ENCODE measurements around the gene TSC22D3. TPM values are rescaled to one million over a fixed set of nuclear protein-coding genes. Genes with fewer than 3 reads are reported as not detected.

The TSC22D3 gene
- total and polyA plus RNA-seq, 8 donors = 198 to 906 (median 338) TPM

DNA sequence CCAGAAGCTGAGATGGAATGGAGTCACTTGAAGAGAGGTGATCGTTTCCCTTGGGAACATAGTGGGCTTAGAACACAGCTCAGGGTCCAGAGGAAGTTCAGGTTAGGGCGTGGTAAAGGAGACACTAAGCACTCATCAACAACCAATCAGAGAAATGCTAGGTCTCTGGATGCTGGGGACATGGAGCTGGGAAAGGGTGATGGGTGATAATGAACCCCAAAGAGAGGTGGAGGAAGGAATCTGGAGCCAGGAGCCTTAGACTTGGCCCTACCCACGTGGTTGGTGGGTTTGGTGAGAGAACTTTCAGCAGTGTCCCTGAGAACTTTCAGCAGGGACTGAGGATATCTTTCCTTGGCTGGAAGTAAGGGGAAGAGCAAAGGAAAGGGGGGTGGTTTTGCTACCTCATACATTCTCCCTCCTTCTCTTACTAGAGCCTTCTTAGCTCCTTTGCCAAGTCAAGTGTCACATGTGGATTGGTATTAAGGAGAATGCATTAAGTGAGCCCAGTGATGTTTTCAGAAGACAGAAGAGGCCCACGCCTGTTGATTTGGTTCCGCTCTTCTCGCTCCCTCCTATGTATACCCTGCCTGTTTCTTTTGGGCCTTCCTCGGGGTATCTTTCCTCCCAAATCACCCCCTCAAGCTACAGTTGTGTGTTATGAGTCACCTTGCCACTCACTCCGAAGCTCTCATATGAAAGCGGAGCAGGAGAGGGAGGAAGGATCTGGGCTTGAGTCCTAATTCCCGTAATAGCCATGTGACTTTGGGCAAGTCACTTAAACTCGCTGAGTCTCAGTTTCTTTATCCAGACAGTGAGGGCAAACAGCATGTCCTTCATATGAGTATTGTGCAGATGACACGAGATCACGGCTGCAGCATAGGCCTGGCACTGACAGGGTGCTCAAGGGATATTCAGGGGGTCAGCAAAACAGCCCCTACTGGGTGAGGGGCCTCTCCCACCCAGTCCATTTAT, 63.1 kb downstream of the TSC22D3 start:
- Histone ChIP-seq H3K9me3 (no peaks in the 10 kb centered on the region), H3K4me3 (peak overlapping the region in 3 of 4 donors; percentile 68 to 76 (median 72))
- intact Hi-C loops (cut with DNase I; ENCODE audit: low total_unique reads) = no loop called here

DNA sequence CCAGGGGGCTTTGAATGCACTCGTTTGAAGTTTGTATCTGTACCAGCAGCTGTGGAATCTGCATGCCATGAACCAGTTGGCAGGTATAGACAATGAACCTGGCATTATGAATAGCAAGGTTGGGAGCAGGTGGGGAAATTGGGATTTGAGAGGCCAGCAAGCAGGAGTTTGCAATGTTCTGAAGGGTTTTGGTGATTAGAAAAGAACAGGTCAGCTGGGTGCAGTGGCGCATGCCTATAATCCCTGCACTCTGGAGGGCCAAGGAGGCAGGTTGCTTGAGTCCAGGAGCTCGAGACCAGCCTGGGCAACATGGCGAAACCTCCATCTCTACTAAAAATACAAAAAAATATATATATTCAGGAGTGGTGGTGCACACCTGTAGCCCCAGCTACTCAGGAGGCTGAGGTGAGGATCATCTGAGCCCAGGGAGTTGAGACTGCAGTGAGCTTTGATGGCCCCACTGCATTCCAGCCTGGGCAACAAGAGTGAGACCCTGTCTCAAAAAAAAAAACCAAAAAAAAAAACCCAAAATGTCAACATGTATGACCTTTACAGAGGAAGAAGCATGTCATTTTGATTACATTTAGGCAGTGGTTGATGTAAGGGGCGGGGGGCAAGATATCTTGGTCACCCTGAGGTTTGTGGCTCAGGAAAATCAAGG, 63.9 kb downstream of the TSC22D3 start:
- Histone ChIP-seq H3K9me3 (no peaks in the 10 kb centered on the region), H3K4me3 (peak overlapping the region in 1 of 4 donors; percentile 4), H3K27me3 (peaks cover 0 to 7% (median 0%) of the 10 kb centered on the region in 3 donors), H3K4me1 (peaks cover 4 to 33% (median 17%) of the 10 kb centered on the region in 4 donors), H3K36me3 (peaks cover 20 to 30% (median 26%) of the 10 kb centered on the region in 4 donors), H3K27ac (peak overlapping the region; percentile 80 to 97 (median 96))
- 64 to 69% (median 65%) methylated on average over 5 of the region's 5 CpGs for WGBS, 5 donors
- intact Hi-C loops (cut with DNase I; ENCODE audit: low total_unique reads) = no loop called here
- no peak for DNase-seq
- TF ChIP-seq, protein P1, sequence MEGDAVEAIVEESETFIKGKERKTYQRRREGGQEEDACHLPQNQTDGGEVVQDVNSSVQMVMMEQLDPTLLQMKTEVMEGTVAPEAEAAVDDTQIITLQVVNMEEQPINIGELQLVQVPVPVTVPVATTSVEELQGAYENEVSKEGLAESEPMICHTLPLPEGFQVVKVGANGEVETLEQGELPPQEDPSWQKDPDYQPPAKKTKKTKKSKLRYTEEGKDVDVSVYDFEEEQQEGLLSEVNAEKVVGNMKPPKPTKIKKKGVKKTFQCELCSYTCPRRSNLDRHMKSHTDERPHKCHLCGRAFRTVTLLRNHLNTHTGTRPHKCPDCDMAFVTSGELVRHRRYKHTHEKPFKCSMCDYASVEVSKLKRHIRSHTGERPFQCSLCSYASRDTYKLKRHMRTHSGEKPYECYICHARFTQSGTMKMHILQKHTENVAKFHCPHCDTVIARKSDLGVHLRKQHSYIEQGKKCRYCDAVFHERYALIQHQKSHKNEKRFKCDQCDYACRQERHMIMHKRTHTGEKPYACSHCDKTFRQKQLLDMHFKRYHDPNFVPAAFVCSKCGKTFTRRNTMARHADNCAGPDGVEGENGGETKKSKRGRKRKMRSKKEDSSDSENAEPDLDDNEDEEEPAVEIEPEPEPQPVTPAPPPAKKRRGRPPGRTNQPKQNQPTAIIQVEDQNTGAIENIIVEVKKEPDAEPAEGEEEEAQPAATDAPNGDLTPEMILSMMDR (IDR thresholded peaks at IDR 0.05) = no peak

More for the DNA sequence above, 63.1 kb downstream of the TSC22D3 start:
- no peak for DNase-seq
- TF ChIP-seq, protein P1 (IDR thresholded peaks at IDR 0.05) = no peak
- peak in 1 of 4 donors; percentile 16 for TF ChIP-seq POLR2A (IDR thresholded peaks at IDR 0.05)
- peak; percentile 29 to 88 (median 51) for TF ChIP-seq POLR2AphosphoS5 (IDR thresholded peaks at IDR 0.05)
- no peak for TF ChIP-seq EP300 (IDR thresholded peaks at IDR 0.05)
- Histone ChIP-seq H3K27ac (peak overlapping the region; percentile 80 to 97 (median 96)), H3K4me1 (peaks cover 4 to 38% (median 21%) of the 10 kb centered on the region in 4 donors), H3K27me3 (peaks cover 0 to 10% (median 0%) of the 10 kb centered on the region in 3 donors), H3K36me3 (peaks cover 20 to 30% (median 26%) of the 10 kb centered on the region in 4 donors)
- WGBS, 5 donors = 52 to 73% (median 68%) methylated on average over 13 of the region's 13 CpGs

DNA sequence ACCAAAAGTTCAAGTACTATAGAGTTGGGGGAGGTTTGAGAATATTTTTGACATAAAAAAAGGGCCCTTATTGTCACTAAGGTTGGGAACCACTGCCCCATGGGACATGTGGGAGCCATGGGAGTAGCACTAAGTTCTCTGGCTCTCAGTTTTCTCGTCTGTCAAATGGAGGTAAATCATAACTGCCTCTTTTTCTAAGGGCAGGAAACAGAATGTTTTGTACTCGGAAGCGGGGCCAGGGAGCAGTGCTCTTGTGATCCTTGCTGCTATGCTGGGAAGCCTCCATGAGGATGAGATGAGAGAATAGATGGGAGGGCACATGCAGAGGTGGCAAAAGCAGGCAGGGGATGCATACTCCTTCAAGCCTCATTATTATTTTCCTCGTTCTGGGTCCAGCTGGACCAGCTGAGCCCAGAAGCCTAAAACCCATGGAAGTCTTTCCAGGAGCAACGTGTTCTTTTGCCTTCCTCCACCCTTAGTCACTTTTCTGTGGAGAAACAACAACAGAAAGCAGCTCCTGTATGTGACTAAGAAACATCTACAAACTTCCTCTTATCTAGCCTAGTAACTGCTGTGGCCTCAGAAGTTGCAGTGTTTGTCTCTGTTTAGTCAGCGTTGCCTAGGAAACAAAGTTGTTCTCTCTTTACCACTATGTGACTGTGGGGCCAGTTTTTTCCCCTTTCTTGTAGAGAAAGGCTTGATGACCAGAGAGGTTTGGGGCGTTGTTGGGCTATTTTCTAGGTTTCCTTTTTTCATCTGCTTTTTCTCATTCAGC, 64.8 kb downstream of the TSC22D3 start:
- TF ChIP-seq POLR2AphosphoS5 (IDR thresholded peaks at IDR 0.05) (peak in 2 of 3 donors; percentile 80 to 90), EP300 (IDR thresholded peaks at IDR 0.05) (no peak)

DNA sequence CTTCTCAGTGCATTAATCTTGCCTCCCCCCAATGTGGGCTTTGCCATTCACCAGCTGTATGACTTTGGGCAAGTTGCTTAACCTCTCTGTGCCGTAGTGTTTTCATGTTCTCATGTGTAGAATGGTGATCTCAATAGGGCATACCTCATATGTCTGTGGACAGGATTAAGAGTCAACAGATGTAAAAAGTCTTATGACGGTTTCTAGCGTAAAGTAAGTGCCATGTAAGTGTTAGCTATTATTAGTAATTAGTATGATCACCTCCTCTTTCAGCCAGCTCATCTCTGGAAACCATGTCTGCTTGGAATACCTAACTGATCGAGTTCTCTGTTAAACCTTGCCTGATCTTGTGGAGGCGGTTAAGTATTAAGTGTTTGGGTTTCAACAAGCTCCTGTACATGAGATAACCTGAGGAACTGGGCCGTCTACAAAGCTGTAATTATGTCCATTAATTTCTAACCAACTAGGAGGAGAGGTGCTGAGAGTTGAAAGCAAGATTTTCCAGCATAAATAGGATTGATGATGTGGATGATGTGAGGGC, 66.3 kb downstream of the TSC22D3 start:
- intact Hi-C loops (cut with DNase I; ENCODE audit: low total_unique reads) = no loop called here
- TF ChIP-seq POLR2A (IDR thresholded peaks at IDR 0.05) = no peak
- TF ChIP-seq EP300 (IDR thresholded peaks at IDR 0.05) = no peak
- TF ChIP-seq POLR2AphosphoS5 (IDR thresholded peaks at IDR 0.05) = no peak
- TF ChIP-seq, protein P1 (IDR thresholded peaks at IDR 0.05) = no peak
- H3K9me3 ChIP-seq = no peaks in the 10 kb centered on the region
- H3K4me3 ChIP-seq = no peak overlapping the region
- DNase-seq = no peak
- peaks cover 4 to 33% (median 17%) of the 10 kb centered on the region in 4 donors for H3K4me1 ChIP-seq
- WGBS, 5 donors = 65 to 82% (median 76%) methylated on average over 6 of the region's 6 CpGs
- no peaks in the 10 kb centered on the region for H3K27me3 ChIP-seq
- H3K27ac ChIP-seq = peak overlapping the region in 2 of 5 donors; percentile 95 to 97
- peaks cover 8 to 14% (median 10%) of the 10 kb centered on the region in 4 donors for H3K36me3 ChIP-seq

More for the DNA sequence above, 64.8 kb downstream of the TSC22D3 start:
- H3K9me3 ChIP-seq = no peaks in the 10 kb centered on the region
- H3K4me1 ChIP-seq = peaks cover 4 to 33% (median 17%) of the 10 kb centered on the region in 4 donors
- DNase-seq = peak in 1 of 2 donors; percentile 91
- intact Hi-C loops (cut with DNase I; ENCODE audit: low total_unique reads) = no loop called here
- H3K27me3 ChIP-seq = no peaks in the 10 kb centered on the region
- no peak overlapping the region for H3K4me3 ChIP-seq
- H3K36me3 ChIP-seq = peaks cover 20 to 28% (median 24%) of the 10 kb centered on the region in 4 donors
- WGBS, 5 donors = 16 to 35% (median 20%) methylated on average over 7 of the region's 7 CpGs
- H3K27ac ChIP-seq = peak overlapping the region; percentile 90 to 97 (median 96)

Measured in stomach (tissue), 9 donors.